NCI-H69 (cell line): ENCODE data around the gene EZH2.

Experiments
- DNase-seq: peaks from one replicate; lab custom pipeline; 2025; lab: John Stamatoyannopoulos, UW

The EZH2 gene

DNA sequence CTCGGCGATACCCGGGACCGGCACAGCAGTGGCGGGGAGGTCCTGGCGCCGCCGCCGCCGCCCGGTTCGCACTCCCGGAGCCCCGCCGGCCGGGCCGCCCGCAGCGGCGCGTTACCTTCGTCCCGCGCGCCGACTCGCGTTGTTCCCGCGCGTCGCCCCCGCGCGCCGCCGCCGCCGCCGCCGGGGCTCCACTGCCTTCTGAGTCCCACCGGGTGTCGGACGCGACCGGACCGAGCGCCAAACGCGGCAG, at the start of gene EZH2:
Gene EZH2, minus strand, starts transcription at position 243 of the 250 bp plus-strand sequence. CDS start 36,993 bp downstream, outside the sequence.
- no peak for DNase-seq

DNA sequence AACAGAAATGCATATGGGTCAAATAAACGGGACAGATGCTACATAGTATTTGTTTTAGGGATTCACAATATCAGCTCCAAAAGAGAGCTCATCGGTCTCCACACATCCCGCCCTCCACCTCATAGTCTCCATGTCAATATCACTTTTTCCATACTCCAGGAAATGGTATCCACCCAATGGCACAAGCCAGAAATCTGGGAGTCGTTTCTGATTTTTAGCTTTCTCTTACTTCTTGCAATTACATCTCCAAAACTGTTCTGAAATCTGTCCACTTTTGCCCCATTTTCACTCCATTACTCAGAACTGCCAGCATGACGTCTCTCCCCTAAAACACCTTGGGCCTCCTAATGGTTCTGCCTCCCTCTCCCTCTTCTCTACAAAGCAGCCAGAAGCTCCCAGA, 47.4 kb upstream of the EZH2 start:
- no peak for DNase-seq

DNA sequence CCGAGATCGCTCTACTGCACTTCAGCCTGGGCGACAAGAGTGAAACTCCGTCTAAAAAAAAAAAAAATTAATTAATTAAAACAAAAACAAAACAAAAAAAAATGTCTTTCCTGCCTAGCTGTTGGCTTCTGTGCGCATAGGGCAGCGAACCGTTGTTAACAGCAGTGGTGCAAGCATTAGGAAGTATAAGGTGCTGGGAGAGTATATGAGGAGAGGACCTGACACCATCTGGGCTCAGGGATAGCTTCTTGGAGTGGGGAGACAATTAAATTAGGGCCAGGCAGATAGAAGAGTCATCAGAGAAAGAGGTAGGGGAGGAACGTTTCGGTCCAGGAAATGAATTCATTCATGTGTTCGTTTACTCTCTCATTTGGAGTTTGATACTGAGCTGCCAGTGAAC, 46.2 kb upstream of the EZH2 start:
- peak; percentile 33 for DNase-seq

DNA sequence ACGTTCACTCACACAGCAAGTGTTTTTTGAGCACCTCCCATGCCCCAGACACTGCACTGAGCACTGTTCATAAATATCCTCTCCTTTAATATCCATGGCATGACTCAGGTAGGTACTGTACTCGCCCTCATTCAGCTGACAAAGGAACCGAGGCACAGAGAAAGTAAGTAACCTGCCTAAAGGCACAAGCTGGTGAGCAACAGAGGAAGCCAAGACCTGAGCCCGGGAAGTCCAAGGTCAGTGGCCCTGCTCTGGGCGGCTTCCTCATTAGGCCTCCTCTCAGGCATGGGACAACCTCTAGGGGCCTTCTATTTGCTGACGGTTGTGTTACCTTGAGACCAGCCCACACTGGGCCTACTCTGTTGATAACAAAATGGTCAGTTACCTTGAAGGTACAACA, 45.1 kb upstream of the EZH2 start:
- DNase-seq, result no peak

DNA sequence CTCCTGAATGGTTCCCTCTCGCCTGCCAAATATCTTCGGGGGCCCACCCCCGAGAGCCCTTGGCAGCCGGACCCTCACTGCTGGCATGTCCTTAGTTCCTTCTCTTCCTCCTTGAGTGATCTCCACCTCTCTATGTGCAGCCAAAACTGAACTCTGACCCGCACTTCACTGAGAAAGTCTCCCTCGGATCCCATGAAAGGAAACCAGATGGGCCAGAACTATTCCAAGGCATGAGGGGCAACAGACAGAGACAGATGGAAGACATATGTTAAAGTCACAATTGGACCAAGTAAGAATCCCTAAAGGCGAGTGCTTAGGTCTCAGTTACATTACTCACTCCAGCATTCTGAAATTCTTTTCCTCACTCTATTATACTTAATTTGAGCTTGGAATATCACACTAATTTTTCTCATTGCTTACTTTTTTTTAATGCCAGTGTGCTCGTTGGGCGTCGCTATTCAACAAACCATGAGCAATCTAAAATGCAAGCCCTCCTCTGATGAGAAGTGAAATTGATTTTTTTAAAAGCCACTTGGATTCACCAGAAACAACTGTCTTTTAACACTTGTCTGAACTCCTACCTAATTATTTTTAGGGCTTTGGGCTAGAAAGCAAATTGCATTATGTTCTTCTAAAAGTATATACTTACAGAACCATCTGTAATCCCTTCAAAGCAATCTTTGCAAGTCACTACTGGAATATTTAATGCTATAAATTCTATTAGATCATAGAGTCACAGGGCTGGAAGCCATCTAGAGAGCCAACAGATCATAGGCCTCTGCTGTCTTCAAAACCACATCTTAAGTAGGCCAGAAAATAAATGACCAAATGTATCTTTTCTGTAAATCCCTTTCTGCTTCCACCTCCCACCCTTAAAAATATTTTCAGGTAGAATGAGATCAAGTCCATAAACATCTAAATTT, 43.3 kb upstream of the EZH2 start:
- no peak for DNase-seq

DNA sequence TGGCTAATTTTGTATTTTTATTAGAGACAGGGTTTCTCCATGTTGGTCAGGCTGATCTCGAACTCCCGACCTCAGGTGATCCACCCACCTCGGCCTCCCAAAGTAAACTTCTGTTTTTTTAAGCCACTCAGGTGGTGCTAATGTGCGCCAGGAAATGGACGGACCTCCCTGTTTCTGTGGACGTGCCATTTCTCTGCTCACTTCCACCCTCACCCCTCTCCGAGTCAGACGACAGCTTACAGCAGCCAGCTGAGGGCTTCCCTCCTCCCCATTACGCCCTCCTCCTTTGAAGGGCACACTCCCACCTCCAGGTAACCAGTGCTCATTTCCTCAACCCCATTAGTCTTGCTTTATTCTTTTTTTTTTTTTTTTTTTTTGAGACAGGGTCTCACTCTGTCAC, 41.7 kb upstream of the EZH2 start:
- no peak for DNase-seq

DNA sequence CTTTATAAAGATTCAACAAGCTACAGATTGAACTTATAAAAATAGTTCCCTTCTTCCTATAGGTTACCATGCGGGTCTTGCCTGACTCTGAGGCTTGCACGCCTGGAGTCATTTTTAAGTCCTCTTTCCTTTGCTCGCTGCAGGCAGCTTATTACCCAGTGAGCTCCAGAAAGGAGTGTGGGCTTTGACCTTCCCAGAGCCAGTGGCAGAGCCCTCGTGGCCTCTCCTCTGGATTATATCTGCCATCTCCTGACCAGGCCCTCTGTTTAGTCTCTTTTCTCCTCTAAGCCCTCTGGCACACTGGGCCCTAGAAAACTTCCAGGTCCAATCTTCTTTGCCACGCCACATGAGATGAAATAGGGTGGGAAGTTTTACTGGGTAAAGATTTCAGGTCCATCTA, 39.9 kb upstream of the EZH2 start:
- no peak for DNase-seq

DNA sequence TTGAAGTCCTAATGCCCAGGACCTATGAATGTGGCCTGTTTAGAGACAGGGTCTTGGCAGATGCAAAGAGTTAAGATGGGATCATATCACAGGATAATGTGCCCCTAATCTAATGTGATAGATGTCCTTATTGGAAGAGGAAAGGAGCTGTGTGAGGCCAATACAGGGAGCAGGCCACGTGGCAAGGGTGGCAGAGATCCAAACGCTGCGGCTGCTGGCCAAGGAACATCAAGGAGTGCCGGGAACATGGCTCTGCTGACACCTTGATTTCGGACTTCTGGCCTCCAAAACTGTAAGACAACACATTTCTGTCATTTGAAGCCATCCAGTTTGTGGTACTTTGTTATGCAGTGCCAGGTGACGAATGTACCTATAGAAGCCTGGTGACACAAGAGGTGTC, 37.7 kb upstream of the EZH2 start:
- DNase-seq, result no peak

DNA sequence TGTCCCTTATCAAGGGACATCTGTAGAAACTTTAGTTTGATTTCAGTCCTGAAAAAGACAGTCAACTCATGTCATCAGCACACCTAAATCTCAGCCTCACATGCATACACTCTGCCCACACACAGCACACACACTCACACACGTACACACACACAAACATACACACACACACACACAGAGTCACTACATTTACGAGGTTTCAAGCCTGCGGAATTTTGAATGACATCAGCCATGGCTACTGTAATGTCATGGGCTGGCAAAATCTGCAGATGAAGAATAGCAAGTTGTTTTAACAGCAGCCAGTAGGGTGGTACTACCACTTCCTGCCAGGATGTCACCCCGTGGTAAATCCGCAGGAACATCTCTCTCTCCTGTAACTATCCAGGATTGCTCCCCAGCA, 37.1 kb upstream of the EZH2 start:
- no peak for DNase-seq

DNA sequence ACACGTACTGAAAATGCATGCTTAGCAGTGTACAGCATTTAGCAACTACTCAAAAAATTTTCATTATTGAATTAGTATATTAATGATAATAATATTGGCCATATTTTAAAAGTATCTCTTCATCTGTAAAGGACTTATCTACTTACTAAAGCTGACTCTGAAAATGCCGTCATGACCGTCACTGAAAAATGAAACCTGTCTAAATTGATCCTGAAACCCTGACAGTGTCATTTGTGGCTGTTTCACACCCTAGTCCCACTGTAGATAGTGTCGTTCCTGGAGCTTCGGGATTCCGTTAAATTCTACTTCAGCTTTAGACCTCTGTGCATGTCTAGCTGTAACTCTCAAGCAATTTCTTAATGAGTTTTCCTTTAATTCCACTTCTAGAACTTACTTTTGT, 35.8 kb upstream of the EZH2 start:
- no peak for DNase-seq

DNA sequence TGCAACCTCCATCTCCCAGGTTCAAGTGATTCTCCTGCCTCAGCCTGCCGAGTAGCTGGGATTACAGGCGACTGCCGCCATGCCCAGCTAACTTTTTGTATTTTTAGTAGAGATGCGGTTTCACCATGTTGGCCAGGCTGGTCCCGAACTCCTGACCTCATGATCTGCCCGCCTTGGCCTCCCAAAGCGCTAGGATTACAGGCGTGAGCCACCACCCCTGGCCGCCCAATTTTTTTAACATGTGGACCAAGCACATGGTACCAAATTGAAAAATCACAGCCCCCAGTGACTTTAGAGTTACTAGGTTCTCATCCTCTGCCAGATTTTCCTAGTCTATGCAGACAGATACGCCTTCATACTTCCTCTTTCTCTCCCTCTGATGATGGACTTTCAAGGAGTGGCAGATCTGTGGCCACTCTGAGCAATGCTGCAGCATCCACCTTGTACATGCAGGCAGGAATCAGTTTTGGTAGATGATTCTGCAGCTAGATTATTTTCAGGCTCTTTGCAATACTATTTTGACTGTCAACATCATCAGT, 34.0 kb upstream of the EZH2 start:
- DNase-seq, result no peak

DNA sequence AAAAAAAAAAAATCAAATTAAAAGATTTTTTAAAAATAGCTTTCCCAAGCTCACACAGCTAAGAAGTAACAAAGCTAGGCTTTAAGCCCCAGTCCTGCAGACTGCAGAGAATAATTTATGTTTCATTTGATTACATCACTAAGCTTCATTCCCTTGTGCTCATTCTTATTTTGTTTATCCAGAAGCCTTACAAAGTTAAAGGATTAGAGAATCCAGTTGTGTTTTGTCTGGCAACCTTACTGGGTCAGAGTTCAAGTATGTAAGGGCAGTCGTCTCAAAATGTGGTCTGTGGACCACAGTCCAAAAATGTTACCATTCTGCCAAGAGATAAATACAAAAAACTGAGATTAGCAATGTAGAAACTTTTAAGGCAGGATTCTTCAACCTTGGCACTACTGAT, 32.1 kb upstream of the EZH2 start:
- no peak for DNase-seq

DNA sequence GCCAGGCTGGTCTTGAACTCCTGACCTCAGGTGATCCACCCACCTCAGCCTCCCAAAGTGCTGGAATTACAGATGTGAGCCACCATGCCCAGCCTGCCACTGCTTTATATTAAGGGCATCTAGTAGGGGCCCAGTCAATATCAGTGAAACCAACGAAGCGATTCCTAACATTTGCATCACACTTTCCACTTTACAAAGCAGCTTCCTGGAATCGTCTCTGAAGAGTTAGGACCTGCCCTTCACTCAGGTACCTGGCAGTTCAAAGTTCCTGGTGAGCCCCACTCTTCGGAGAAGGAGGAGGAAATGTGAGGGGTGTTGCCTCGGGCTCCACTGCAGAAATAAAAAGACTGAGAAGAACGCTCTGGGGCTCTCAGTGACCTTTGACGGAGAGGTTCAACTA, 31.1 kb upstream of the EZH2 start:
- DNase-seq, result no peak

DNA sequence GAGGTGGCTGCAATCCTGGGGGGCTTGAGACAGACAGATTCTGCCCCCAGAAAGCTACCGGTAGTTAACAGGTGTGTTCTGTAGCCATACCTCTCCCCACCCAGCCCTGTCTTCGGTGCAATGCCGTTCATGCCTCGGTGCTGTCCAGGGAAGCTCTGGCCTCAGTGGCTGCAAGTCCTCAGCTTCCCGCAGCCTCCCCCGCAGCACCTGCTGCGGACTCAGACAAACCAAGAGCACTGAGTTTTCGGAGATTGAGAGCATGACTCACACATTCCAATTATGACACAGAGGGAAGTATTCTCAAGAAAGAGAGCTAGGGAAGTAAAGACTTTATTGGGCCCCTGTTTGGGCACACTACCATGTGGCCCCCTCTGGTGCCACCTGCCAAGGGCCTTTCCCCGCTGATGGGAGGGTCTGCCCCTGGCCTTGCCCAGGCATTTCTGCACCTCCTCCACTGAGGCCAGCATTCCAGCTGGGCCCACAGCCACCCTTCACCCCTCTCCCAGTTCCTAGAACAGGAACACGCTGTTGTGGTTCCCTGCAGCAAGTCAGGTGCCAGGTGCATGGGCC, 30.2 kb upstream of the EZH2 start:
- DNase-seq, result no peak

DNA sequence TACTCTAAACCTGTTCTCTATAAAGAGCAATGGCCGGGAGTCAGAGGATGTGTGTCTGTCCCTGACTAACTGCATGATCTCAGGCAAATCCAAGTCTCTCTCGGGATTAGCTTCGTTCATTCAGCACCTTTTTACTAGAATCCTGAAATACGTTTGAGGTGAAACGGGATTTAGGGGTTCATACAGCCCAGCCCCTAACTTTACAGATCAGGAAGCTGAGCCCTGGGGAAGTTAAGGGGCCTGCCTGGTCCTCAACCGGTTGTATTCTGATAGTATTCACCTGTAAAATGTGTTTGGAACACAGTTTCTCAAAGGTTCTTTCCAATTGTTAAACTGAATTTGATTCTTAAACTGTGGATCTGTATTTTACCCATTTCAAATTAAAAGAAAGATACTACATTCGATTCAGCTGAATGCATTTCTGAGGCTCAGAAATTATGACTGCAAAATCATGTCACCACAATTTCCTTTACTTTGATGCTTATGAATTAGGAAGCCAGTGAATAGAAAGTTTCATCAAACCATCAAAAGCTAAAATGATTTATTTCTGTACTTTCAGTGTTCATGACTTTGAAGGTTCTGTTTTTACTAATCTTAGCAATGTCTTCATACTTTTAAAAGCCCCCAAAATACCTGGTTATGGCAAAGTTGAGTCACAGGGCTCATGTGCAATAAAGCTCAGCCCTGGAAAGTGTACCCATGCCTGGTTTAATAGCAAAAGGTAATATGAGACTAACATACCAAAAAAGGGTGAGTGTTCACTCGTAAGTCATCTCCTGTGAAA, 28.9 kb upstream of the EZH2 start:
- no peak for DNase-seq

DNA sequence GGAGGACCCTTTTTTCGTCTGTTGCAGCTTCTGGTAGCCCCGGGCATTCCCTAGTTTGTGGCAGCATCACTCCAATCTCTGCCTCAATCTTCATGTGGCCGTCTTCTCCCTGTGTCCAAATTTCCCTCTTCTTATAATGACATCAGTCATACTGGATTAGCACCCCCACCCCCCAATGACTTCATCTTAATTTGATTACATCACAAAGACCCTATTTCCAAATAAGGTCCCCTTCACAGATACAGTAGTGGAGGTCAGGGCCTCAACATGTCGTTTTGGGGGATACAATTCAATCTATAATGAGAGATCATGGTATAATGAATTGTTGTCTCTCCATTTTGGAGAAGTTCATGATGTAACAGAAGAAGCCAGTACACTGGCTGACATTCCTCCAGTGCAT, 28.1 kb upstream of the EZH2 start:
- no peak for DNase-seq

DNA sequence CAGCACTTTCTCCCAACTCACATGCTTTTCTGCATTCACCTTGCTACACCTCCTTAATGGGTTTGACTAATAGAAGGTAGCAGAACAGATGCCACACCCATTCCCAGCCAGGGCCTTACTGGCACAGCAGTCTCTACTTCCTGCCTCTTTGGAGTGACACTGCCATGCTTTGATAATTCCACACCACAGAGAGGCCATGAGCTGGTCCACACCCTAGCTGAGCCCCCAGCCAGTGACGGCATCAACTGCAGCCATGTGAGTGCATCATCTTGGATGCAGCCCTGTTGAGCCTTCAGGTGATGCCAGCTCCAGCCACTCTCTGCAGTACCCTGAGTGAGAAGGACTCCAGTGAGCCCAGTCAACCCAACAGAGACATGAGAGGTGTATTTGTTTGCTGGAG, 27.5 kb upstream of the EZH2 start:
- DNase-seq, result peak; percentile 79

DNA sequence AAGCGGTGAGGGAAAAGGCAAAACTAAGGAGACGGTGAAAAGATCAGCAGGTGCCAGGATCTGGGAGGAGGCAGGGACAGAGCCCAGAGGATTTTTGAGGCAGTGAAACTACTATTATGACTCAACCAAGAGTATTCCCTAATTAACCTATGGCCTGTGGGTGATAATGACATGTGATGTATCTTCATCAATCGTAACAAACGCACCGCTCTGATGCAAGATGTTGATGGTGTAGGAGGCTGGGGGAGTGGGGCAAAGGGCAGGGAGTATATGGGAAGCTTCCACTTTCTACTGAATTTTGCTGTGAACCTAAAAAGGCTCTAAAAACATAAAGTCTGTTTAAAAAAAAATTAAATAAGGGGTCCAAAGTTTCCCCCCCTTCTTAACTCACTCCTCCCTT, 25.5 kb upstream of the EZH2 start:
- DNase-seq, result no peak

DNA sequence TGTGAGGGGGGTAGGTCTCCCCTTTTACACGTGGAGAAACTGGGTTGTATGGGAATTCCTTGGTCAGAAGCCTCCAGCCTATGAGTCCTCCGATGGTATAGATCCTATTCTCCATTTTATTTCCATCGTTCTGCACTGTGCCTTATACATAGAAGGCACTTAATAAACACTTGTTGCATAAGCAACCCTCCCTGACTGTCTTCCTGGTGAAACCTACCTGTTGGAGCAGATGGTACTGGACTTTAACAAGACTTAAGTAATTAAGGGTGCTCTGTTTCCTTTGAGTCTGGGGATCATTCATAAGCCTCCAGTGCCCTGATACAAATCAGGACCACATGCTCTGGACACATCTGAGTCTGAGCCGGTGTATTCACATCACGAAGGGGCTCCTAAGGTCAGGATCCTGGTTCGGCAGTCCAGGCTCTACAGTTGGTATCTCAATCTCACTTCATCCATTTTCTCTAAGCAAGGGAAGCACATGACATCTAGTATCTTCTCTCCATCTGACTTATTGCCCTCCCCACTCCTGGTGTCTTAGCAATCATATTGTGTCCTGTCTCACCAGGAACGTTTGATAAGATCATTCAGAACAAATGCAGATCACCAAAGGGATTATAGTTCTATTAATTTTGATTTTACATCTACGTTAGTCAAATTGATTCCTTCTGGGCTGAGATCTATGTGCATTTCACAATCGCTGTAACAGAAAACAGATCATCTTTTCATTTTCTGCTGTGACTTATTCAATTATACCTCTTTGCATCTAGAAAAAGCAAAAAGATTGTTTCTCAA, 22.8 kb upstream of the EZH2 start:
- peak; percentile 46 for DNase-seq

DNA sequence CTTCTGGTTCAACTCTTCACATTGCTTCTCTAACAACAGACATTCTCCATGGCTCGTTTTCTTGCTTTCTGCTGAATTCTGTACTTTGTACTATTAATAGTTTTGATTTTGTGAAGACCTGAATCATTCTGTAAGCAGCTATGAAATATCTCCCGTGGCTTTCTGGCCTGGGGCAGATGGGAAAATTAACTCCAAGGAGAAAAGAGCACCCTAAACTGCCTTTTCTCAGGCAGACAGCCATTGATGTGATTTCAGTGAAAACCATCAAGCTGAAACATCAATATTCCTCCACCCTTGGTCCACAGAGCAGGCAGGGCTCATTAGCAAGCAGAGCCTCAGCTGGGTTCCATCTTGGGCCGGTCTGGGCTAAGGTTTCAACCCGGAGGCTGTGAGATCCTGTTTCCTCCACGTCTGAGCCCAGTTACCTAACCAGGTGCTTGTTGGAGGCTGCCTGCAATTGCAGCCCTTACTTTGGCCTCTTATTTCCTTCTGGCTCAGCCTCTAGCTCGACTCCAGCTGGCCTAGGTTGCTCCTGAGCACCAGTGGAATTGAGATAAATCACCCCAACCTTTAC, 21.1 kb upstream of the EZH2 start:
- peak; percentile 96 for DNase-seq

DNA sequence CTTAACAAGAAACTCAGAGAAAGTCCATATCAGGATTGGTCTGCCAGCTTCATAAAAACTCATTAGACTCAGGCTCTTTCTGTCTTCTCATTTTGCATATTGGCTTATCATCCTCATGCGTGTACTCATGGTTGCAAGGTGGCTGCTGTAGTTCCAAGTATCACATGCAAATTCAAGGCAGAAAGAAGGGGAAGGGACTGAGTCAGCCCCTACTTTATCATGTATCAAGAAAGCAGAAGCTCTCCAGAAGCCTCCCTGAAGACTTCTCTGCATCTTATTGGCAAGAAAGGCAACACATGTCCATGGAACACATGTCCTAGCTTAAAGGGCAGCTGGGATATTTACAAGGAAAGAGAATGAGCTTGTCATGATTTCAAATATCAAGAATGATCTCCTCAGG, 19.4 kb upstream of the EZH2 start:
- no peak for DNase-seq

DNA sequence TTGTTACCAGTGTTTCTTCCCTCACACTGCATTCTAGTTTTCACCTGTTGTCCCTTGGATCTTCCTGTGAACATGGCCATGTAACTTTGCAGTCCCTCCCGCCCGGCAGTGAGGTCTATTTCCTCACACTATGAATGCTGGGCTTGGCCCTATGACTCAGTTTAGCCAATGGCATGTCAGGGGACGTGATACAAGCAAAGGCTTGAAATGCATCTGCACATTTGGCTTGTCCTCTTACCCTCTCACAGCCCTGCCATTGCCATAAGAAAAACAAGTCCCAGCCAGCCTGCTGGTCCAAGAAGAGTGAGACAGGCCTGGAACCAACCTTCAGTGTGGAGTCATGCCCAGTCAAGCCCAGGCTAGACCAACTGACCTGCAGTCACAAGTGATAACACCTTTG, 17.1 kb upstream of the EZH2 start:
- DNase-seq, result no peak
